D721Med (cell line): ENCODE data around the gene MED12L.

Experiments
- DNase-seq: peaks from one replicate; pipeline ENCODE4 v3.0.0; 2011; ENCODE audit warnings: low spot score; ENCODE audit not compliant: insufficient read length
- FAIRE-seq: peaks from 2 replicates; lab custom pipeline; 2011; peaks lifted over from hg19 to GRCh38; lab: Jason Lieb, UNC
- TF ChIP-seq, protein P1 (sequence below): IDR thresholded peaks from 2 replicates; pipeline ENCODE4 v1.5.1; 2012; ENCODE audit warnings: mild to moderate bottlenecking, control low read depth; ENCODE audit not compliant: insufficient read depth; ENCODE audit errors: missing control alignments

MED12L gene

DNA sequence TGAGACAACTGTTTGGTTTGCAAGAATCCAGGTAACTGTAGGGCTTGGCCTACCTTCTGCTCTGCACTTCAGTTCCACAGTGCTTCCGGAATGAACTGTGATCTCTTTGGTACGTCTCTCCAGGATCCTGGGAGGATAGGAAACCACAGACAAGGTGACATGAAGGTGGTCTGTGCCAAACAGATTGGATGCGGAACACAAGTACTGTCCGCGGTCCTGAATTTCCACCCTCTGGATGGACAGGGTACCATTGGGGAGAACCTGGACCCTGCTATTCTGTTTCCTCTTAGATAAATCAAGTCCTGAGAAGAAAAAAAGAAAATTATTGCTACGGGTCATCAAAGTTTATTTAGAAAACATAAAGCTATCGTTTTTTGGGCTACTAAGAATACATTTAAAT lies 358.1 kb downstream of the MED12L start:
- TF ChIP-seq, protein P1, sequence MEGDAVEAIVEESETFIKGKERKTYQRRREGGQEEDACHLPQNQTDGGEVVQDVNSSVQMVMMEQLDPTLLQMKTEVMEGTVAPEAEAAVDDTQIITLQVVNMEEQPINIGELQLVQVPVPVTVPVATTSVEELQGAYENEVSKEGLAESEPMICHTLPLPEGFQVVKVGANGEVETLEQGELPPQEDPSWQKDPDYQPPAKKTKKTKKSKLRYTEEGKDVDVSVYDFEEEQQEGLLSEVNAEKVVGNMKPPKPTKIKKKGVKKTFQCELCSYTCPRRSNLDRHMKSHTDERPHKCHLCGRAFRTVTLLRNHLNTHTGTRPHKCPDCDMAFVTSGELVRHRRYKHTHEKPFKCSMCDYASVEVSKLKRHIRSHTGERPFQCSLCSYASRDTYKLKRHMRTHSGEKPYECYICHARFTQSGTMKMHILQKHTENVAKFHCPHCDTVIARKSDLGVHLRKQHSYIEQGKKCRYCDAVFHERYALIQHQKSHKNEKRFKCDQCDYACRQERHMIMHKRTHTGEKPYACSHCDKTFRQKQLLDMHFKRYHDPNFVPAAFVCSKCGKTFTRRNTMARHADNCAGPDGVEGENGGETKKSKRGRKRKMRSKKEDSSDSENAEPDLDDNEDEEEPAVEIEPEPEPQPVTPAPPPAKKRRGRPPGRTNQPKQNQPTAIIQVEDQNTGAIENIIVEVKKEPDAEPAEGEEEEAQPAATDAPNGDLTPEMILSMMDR, result no peak
- FAIRE-seq, result no peak
- DNase-seq, result no peak

DNA sequence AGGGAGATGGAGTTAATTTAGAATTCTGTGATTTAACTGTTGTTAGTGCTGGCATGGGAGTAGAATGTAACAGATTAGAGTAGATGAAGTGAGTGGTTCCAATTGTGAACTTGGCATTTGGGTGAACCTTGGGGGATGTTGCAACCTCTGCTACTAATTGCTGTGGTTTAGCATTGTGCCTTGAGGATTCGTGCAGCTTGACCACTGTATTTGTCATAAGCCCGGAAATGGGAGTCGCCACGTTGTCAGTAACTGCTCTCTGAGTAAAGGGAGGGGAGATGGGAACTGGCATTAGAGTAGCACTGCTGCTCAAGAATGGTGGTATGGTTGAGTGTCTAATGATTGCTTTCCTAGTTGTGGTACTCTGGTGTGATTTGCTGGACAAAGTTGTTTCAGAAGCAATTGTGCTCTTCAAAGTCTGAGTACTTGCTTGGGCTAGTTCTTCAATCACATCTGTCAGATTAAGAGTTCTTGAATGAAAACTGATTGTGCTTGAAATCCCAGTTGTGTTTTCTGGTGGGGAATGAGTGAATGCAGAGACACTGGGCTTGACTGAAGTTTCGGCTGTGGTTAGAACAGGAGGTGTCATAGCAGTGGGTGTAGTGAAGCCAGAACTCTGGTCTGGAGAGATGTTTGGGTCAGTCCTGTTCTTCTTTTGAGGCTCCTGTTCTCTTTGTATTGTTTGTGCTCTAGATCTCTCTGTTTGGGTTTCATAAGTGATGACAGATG lies 360.0 kb downstream of the MED12L start:
- TF ChIP-seq, protein P1, result no peak
- DNase-seq, result no peak
- no peak for FAIRE-seq

DNA sequence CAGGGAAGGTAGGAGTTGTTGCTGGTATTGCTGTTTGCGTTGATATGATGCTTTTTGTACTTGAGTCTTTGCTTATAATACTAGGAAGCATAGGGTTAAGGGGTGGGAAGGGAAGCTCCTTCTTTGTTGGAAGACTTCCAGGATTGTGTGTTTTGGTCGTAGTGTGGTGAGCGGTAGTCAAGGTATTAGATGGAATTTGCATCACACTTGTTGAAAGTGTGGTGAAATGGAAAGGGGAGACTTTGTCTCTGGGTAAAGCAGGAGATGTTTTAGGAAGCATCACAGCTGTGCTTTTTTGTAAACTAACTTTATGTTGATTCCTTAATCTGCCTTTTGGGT lies 360.5 kb downstream of the MED12L start:
- TF ChIP-seq, protein P1, result no peak
- no peak for DNase-seq
- FAIRE-seq, result no peak

DNA sequence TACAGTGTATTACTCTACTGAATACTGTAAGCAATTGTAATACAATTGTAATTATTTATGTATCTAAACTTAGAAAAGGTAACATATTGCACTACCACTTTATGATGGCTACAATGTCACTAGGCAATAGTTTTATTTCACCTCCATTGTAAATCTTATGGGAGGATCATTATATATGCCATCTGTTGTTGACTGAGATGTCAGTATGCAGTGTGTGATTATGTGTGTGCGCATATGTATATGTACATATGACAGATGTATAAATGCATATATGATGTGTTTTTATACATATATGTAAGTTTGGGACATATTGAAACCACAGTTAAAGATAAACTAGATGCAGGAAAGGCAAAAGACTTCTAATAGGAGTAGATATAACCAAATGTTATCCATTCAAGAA lies 366.9 kb downstream of the MED12L start:
- FAIRE-seq, result no peak
- TF ChIP-seq, protein P1, result no peak
- DNase-seq, result no peak

DNA sequence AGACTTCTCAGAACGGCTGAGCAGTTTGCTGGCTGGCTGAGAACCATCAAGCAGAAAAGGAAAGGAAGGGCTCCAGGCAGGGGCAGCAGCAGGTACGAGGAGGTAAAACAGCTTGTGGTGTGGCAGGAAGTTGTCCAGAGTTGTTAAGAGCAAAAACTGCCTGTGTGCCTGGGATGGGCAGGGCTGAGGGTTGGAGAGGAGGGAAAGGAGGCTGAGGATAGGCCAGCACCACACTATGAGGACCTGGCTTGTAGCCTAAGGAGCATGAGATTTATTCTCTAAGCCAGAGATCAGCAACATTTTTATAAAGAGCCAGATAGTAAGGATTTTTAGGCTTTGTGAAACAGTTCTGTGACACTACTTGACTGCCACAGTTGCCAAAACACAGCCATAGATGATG lies 367.4 kb downstream of the MED12L start:
- TF ChIP-seq, protein P1, result no peak

DNA sequence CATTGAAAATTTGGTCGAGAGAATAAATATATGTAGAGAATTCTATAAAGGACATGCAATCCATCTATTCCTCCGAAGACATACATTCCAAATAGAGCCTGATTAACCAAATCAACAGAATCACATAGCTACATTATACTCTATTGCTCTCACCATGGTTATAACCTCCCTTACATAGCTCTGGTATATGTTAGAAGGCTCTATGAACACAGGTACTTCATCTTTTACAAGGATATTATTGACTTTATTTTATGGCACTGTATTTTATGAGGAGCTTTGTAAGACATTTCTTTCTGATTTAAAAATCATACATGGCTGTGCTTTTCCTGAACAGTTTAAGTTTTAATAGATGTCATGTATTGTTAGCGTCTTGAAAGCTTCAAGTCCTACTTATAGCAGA lies 370.6 kb downstream of the MED12L start:
- no peak for FAIRE-seq
- no peak for DNase-seq
- TF ChIP-seq, protein P1, result no peak

More for the DNA sequence above, 367.4 kb downstream of the MED12L start:
- no peak for FAIRE-seq
- no peak for DNase-seq

DNA sequence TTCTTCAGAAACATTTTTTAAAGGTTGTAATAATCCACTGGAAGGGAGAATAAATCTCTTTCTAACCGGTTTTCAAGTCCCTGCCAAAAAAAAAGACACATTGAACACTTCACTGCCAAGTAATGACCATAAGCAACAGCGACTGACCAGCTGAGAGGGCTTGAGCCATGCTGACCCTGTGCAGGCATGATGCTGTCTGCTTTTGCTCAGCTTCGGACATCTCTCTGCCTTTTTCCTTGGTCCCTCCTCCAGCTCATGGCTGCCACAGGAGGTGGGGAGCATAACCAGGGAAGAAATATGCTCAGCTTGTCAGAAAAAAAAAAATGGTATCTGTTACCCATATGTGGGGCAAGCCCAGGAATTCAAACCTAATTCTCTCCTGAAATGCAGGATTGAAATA lies 373.9 kb downstream of the MED12L start:
- FAIRE-seq, result no peak
- TF ChIP-seq, protein P1, result no peak
- DNase-seq, result no peak
